ENCODE results near the gene TBX10.
"Not testable (repeated sequence)": the region's sequence is repeated elsewhere in the genome, so short reads cannot be mapped to it uniquely, and the experiment has no call there.

The TBX10 gene

GRCh38 chr11:67596753-67597300, 42.7 kb downstream of the TBX10 start:
- DNase-seq, result no peak

DNA sequence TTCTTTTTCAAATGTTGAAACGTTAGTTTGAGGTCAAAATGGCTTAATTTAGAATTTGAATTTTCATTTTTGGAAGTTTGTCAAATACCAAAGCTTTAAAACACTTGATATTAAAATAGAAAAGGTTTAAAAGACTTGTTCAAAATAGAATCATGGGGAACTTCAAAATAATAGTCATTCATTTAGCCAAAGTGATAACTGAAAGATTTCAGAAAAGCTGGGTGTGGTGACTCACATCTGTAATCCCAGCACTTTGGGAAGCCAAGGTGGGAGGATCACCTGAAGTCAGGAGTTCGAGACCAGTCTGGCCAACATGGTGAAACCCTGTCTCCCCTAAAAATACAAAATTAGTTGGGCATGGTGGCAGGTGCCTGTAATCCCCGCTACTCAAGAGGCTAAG, 45.1 kb downstream of the TBX10 start:
- no peak for DNase-seq

DNA sequence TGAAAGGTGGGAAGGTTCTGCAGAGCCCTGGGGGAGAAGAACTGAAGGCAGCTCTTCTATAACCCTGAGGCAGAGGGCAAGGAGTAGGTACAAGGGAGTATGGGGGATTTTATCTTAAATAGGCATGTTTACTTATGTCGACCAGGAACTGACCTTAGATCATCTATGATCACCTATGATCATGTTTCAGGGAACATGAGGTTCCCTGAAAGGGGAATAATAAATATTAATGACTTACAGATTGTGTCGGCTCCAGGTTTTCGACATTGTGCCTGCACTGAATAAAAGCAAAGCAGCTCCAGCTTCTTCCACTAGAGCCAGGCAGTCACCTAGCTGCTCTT, 46.0 kb downstream of the TBX10 start:
- DNase-seq, result no peak

GRCh38 chr11:67592880-67593564, 46.5 kb downstream of the TBX10 start:
- DNase-seq, result no peak

DNA sequence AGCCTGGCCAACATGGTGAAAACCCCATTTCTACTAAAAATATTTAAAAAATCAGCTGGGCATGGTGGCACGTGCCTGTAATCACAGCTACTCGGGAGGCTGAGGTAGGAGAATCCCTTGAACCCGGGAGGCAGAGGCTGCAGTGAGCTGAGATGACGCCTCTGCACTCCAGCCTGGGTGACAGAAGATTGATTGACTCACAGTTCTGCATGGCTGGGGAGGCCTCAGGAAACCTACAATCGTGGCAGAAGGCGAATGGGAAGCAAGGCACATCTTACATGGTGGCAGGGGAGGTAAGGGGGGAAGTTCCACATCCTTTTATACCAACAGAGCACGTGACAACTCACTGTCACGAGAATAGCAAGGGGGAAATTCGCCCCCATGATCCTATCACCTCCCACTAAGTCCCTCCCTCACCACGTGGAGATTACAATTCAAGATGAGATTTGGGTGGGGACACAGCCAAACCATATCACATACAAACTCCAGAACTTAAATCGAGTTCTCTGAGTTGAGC, 50.6 kb downstream of the TBX10 start:
- DNase-seq, result not testable (repeated sequence)

DNA sequence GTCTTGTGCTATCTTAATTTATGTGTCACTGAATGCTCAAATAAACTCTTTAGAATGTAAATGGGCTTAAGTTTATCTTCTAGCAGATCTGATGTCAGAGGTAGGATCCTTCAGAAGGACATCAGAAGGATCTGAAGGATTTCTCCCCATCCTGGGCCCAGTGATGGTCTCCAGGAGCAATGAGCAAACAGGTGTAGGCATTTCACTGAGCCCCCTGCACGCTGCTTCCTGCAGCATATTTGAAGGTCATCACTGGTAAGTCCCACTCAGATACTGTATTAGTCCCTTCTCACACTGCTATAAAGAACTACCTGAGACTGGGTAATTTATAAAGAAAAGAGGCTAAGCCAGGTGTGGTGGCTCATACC, 51.4 kb downstream of the TBX10 start:
- DNase-seq, result no peak

DNA sequence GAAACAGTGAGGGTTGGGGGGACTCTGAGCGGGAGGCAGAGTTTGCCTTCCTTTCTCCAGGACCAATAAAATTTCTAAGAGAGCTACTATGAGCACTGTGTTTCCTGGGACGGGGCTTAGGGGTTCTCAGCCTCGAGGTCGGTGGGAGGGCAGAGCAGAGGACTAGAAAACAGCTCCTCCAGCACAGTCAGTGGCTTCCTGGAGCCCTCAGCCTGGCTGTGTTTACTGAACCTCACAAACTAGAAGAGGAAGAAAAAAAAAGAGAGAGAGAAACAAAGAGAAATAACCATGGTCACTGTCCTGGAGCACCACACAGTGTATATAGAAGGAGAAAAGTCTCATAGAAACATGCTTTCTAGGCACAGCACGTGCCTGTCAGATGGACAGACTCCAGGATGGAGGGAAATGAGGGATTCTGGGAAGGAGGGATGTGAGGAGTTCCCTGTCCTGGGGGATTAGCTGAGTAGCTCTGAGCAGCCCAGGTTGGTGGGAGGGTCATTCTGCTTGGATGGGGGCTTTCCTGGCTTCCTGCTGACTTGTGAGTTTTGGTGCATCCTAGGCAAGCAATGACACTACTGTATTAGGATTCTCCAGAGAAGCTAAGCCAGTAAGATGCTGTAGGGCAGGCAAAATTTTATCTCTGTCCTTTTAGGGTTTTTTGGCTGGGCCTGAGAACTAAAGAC, 52.9 kb downstream of the TBX10 start:
- no peak for DNase-seq

- no peak for DNase-seq
Observed at GRCh38 chr11:67585911-67586310, 53.7 kb downstream of the TBX10 start.

DNA sequence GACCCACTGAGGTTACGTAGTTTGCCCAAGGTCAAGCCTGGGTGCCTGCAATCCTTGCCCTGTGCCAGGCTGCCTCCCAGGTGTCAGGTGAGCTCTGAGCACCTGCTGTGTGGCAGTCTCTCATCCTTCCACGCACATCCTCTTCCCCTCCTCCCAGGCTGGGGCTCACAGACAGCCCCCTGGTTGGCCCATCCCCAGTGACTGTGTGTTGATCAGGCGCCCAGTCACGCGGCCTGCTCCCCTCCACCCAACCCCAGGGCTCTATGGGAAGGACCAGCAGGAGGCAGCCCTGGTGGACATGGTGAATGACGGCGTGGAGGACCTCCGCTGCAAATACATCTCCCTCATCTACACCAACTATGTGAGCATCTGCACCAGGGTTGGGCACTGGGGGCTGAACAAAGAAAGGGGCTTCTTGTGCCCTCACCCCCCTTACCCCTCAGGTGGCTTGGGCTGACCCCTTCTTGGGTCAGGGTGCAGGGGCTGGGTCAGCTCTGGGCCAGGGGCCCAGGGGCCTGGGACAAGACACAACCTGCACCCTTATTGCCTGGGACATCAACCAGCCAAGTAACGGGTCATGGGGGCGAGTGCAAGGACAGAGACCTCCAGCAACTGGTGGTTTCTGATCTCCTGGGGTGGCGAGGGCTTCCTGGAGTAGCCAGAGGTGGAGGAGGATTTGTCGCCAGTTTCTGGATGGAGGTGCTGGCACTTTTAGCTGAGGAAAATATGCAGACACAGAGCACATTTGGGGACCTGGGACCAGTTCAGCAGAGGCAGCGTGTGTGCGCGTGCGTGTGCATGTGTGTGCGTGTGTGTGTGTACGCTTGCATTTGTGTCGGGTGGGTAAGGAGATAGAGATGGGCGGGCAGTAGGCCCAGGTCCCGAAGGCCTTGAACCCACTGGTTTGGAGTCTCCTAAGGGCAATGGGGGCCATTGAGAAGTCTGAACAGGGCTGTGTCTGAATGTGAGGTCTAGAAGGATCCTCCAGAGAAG, 54.4 kb downstream of the TBX10 start:
- no peak for DNase-seq

GRCh38 chr11:67584205-67584880, 55.2 kb downstream of the TBX10 start:
- DNase-seq, result peak; percentile 77

- DNase-seq, result peak; percentile 91
Observed at GRCh38 chr11:67583247-67584204, 56.0 kb downstream of the TBX10 start, which contains the start of gene GSTP1. GSTP1 (plus strand) TSS chr11:67583812; CDS start chr11:67583844, 32 bp downstream.

- no peak for DNase-seq
Observed at GRCh38 chr11:67582011-67582410, 57.6 kb downstream of the TBX10 start.

GRCh38 chr11:67581469-67581868, 58.1 kb downstream of the TBX10 start:
- DNase-seq, result no peak

All from right forelimb (tissue), 1 donor.